Measurements from ENCODE around the gene BGLAP.

Gene BGLAP

GRCh38 chr1:156217871-156218270 lies 24.1 kb upstream of the BGLAP start:
- no peak overlapping the region for H3K4me3 ChIP-seq (ENCODE audit: low read depth, low read length)
- no peak for TF ChIP-seq MYC (IDR thresholded peaks at IDR 0.05; ENCODE audit: low read depth, low read length)
- TF ChIP-seq MAX (IDR thresholded peaks at IDR 0.05; ENCODE audit: low read depth, low read length), result no peak
- no peak for TF ChIP-seq CTCF (IDR thresholded peaks at IDR 0.05; ENCODE audit: low read depth, low read length)
- TF ChIP-seq POLR2A (IDR thresholded peaks at IDR 0.05; ENCODE audit: extremely low read depth, insufficient read length), result no peak
- DNase-seq (ENCODE audit: low read depth), result peak; percentile 16

- no peak overlapping the region for H3K4me3 ChIP-seq (ENCODE audit: low read depth, low read length)
- no peak for DNase-seq (ENCODE audit: low read depth)
- TF ChIP-seq MYC (IDR thresholded peaks at IDR 0.05; ENCODE audit: low read depth, low read length) (no peak), CTCF (IDR thresholded peaks at IDR 0.05; ENCODE audit: low read depth, low read length) (no peak), MAX (IDR thresholded peaks at IDR 0.05; ENCODE audit: low read depth, low read length) (no peak), POLR2A (IDR thresholded peaks at IDR 0.05; ENCODE audit: extremely low read depth, insufficient read length) (no peak)
Measured at GRCh38 chr1:156220226-156220625, 21.8 kb upstream of the BGLAP start.

- no peak for DNase-seq (ENCODE audit: low read depth)
- no peak for TF ChIP-seq POLR2A (IDR thresholded peaks at IDR 0.05; ENCODE audit: extremely low read depth, insufficient read length)
- no peak for TF ChIP-seq MAX (IDR thresholded peaks at IDR 0.05; ENCODE audit: low read depth, low read length)
- no peak for TF ChIP-seq CTCF (IDR thresholded peaks at IDR 0.05; ENCODE audit: low read depth, low read length)
- no peak for TF ChIP-seq MYC (IDR thresholded peaks at IDR 0.05; ENCODE audit: low read depth, low read length)
- no peak overlapping the region for H3K4me3 ChIP-seq (ENCODE audit: low read depth, low read length)
Measured at GRCh38 chr1:156221986-156222692, 19.8 kb upstream of the BGLAP start.

- no peak overlapping the region for H3K4me3 ChIP-seq (ENCODE audit: low read depth, low read length)
- TF ChIP-seq MYC (IDR thresholded peaks at IDR 0.05; ENCODE audit: low read depth, low read length), result no peak
- no peak for TF ChIP-seq MAX (IDR thresholded peaks at IDR 0.05; ENCODE audit: low read depth, low read length)
- TF ChIP-seq POLR2A (IDR thresholded peaks at IDR 0.05; ENCODE audit: extremely low read depth, insufficient read length), result no peak
- TF ChIP-seq CTCF (IDR thresholded peaks at IDR 0.05; ENCODE audit: low read depth, low read length), result no peak
- no peak for DNase-seq (ENCODE audit: low read depth)
Measured at GRCh38 chr1:156225677-156226014, 16.3 kb upstream of the BGLAP start.

GRCh38 chr1:156226116-156226538 lies 15.9 kb upstream of the BGLAP start:
- no peak for DNase-seq (ENCODE audit: low read depth)
- H3K4me3 ChIP-seq (ENCODE audit: low read depth, low read length), result no peak overlapping the region
- no peak for TF ChIP-seq POLR2A (IDR thresholded peaks at IDR 0.05; ENCODE audit: extremely low read depth, insufficient read length)
- TF ChIP-seq MYC (IDR thresholded peaks at IDR 0.05; ENCODE audit: low read depth, low read length), result no peak
- no peak for TF ChIP-seq CTCF (IDR thresholded peaks at IDR 0.05; ENCODE audit: low read depth, low read length)
- no peak for TF ChIP-seq MAX (IDR thresholded peaks at IDR 0.05; ENCODE audit: low read depth, low read length)
